Astrocyte of the spinal cord (primary cell): ENCODE data around the gene CBLB.

Source experiments
- DNase-seq: peaks from one replicate; pipeline ENCODE4 v3.0.0; 2011; ENCODE audit warnings: low read depth, low spot score
- H3K4me3 ChIP-seq: 2 replicates; pipeline ENCODE4 v1.5.1; 2011; ENCODE audit warnings: low read depth, mild to moderate bottlenecking, low read length, moderate library complexity
- CTCF ChIP-seq: IDR thresholded peaks from 2 replicates; pipeline ENCODE4 v1.5.1; 2012; ENCODE audit warnings: low read depth, mild to moderate bottlenecking, low read length, inconsistent platforms
- in situ Hi-C: cut with HindIII; loops from 2 replicates; pipeline ENCODE4 v1.10.0; 2017; ENCODE audit warnings: low sequenced_read_pairs

CBLB gene

GRCh38 chr3:105851176-105851575 is 17.6 kb downstream of the CBLB start:
- in situ Hi-C loops, result no loop called here
- no peak for TF ChIP-seq CTCF

GRCh38 chr3:105850593-105850992 is 18.2 kb downstream of the CBLB start:
- no peak for TF ChIP-seq CTCF
- DNase-seq, result no peak
- in situ Hi-C loops, result no loop called here
- H3K4me3 ChIP-seq, result no peak overlapping the region

More at GRCh38 chr3:105851176-105851575, 17.6 kb downstream of the CBLB start:
- no peak for DNase-seq
- no peak overlapping the region for H3K4me3 ChIP-seq

- in situ Hi-C loops, result no loop called here
- no peak for DNase-seq
- no peak for TF ChIP-seq CTCF
- no peak overlapping the region for H3K4me3 ChIP-seq
These were observed 20.0 kb downstream of the CBLB start for GRCh38 chr3:105848821-105849220.

- no peak for TF ChIP-seq CTCF
- in situ Hi-C loops, result no loop called here
- no peak overlapping the region for H3K4me3 ChIP-seq
- no peak for DNase-seq
These were observed 20.9 kb downstream of the CBLB start for GRCh38 chr3:105847865-105848264.

GRCh38 chr3:105847452-105847851 is 21.4 kb downstream of the CBLB start:
- DNase-seq, result no peak
- no peak for TF ChIP-seq CTCF
- in situ Hi-C loops, result no loop called here
- no peak overlapping the region for H3K4me3 ChIP-seq

- H3K4me3 ChIP-seq, result no peak overlapping the region
- TF ChIP-seq CTCF, result no peak
- no peak for DNase-seq
- in situ Hi-C loops, result no loop called here
These were observed 22.0 kb downstream of the CBLB start for GRCh38 chr3:105846809-105847208.

GRCh38 chr3:105845488-105845887 is 23.3 kb downstream of the CBLB start:
- H3K4me3 ChIP-seq, result no peak overlapping the region
- in situ Hi-C loops, result no loop called here
- no peak for TF ChIP-seq CTCF
- no peak for DNase-seq
